CD8-positive, alpha-beta memory T cell (primary cell): ENCODE data around the gene TUBG1. TPM values are rescaled to one million over a fixed set of nuclear protein-coding genes. Genes with fewer than 3 reads are reported as not detected.
"Not testable (repeated sequence)": the region's sequence is repeated elsewhere in the genome, so short reads cannot be mapped to it uniquely, and the experiment has no call there.

Experiments used
- CTCF ChIA-PET: fragments of 350-600 bp; sonication (Branson Sonifier 250); formaldehyde crosslinking; loops from one replicate; lab custom pipeline; 2021; ENCODE audit warnings: antibody characterized with exemption; lab: Charles Lee
- POLR2A ChIA-PET: fragments of 350-600 bp; sonication (Branson Sonifier 250); formaldehyde crosslinking; loops from one replicate; lab custom pipeline; 2021; ENCODE audit warnings: antibody characterized with exemption; lab: Charles Lee
- DNase-seq, 5 donors: peaks; one replicate each; pipeline versions ENCODE4 v3.0.0 to v3.0.0-alpha.2; 2020 to 2022; ENCODE audit warnings: mixed read lengths in 1 of 5
- H3K27ac ChIP-seq: one replicate; pipeline ENCODE4 v1.7.0; 2013; ENCODE audit warnings: low read depth, mild to moderate bottlenecking, low read length, moderate library complexity
- H3K27me3 ChIP-seq: 2 replicates; pipeline ENCODE4 v1.7.0; 2013; ENCODE audit warnings: low read length, mild to moderate bottlenecking; ENCODE audit not compliant: insufficient read depth, poor library complexity, severe bottlenecking
- H3K36me3 ChIP-seq: 2 replicates; pipeline ENCODE4 v1.7.0; 2013; ENCODE audit warnings: mild to moderate bottlenecking, low read length, moderate library complexity; ENCODE audit not compliant: insufficient read depth
- H3K4me1 ChIP-seq: 2 replicates; pipeline ENCODE4 v1.7.0; 2013; ENCODE audit warnings: mild to moderate bottlenecking, low read length, moderate library complexity; ENCODE audit not compliant: insufficient read depth
- H3K4me3 ChIP-seq: 2 replicates; pipeline ENCODE4 v1.7.0; 2013; ENCODE audit warnings: mild to moderate bottlenecking, low read length
- H3K9me3 ChIP-seq: 2 replicates; pipeline ENCODE4 v1.7.0; 2013; ENCODE audit warnings: mild to moderate bottlenecking, low read length
- H3K27ac Mint-ChIP-seq, 8 donors: one replicate each; pipeline ENCODE4 v1.8.0; 2020 to 2021; ENCODE audit warnings: mixed read lengths in 8 of 8, mild to moderate bottlenecking in 6 of 8, inconsistent platforms in 3 of 8, moderate library complexity in 3 of 8
- H3K27me3 Mint-ChIP-seq, 2 donors: one replicate each; pipeline ENCODE4 v1.8.0; 2020 to 2021; ENCODE audit warnings: mixed read lengths in 2 of 2, mild to moderate bottlenecking in 1 of 2, moderate library complexity in 1 of 2
- H3K36me3 Mint-ChIP-seq, 3 donors: one replicate each; pipeline ENCODE4 v1.8.0; 2020 to 2021; ENCODE audit warnings: mixed read lengths in 3 of 3, inconsistent platforms in 1 of 3, mild to moderate bottlenecking in 1 of 3
- H3K4me1 Mint-ChIP-seq, 3 donors: one replicate each; pipeline ENCODE4 v1.8.0; 2020 to 2021; ENCODE audit warnings: mixed read lengths in 3 of 3, inconsistent platforms in 1 of 3, mild to moderate bottlenecking in 1 of 3
- H3K4me3 Mint-ChIP-seq, 7 donors: one replicate each; pipeline ENCODE4 v1.8.0; 2020 to 2021; ENCODE audit warnings: mixed read lengths in 7 of 7, mild to moderate bottlenecking in 6 of 7, moderate library complexity in 4 of 7, inconsistent platforms in 2 of 7
- H3K9me3 Mint-ChIP-seq, 5 donors: one replicate each; pipeline ENCODE4 v1.8.0; 2020 to 2022; ENCODE audit warnings: mixed read lengths in 5 of 5, mild to moderate bottlenecking in 3 of 5, moderate library complexity in 2 of 5, inconsistent platforms in 1 of 5
- polyA plus RNA-seq: library from polyadenylated mRNA; unstranded; fragments of 300-500 nt; fragmentation: Illumina TruSeq; gene quantifications from one replicate; pipeline ENCODE4 v1.2.3, GENCODE V29; 2021
- total RNA-seq, 2 experiments: library from RNA; stranded (reverse); gene quantifications; one replicate each; pipeline ENCODE4 v1.2.3, GENCODE V29; 2021

The TUBG1 gene
- total and polyA plus RNA-seq, 3 experiments from 2014 or later, result 11.1 to 119 (median 112) TPM

GRCh38 chr17:42613699-42614295, 4.3 kb downstream of the TUBG1 start:
- no peaks in the 10 kb centered on the region for H3K4me1 ChIP-seq
- H3K4me3 ChIP-seq, result no peak overlapping the region
- DNase-seq, result no peak
- ChIA-PET CTCF (no interaction called here), POLR2A (no interaction called here)
- Mint-ChIP-seq H3K27ac (no peak overlapping the region), H3K36me3 (peaks cover 4 to 47% (median 16%) of the 10 kb centered on the region in 3 donors), H3K4me1 (peaks cover 7 to 17% (median 12%) of the 10 kb centered on the region in 3 donors), H3K4me3 (peak overlapping the region in 1 of 7 donors; percentile 52), H3K9me3 (no peaks in the 10 kb centered on the region), H3K27me3 (peaks cover 0 to 3% of the 10 kb centered on the region in 2 donors)
- no peaks in the 10 kb centered on the region for H3K27me3 ChIP-seq
- H3K36me3 ChIP-seq, result peaks cover 20% of the 10 kb centered on the region
- H3K27ac ChIP-seq, result no peak overlapping the region
- H3K9me3 ChIP-seq, result no peaks in the 10 kb centered on the region

GRCh38 chr17:42617956-42618431, 8.5 kb downstream of the TUBG1 start:
- Histone ChIP-seq H3K27ac (no peak overlapping the region), H3K9me3 (no peaks in the 10 kb centered on the region), H3K36me3 (peaks cover 13% of the 10 kb centered on the region), H3K4me3 (no peak overlapping the region), H3K4me1 (no peaks in the 10 kb centered on the region), H3K27me3 (no peaks in the 10 kb centered on the region)
- Mint-ChIP-seq H3K36me3 (peaks cover 4 to 27% (median 13%) of the 10 kb centered on the region in 3 donors), H3K4me3 (no peak overlapping the region), H3K4me1 (peaks cover 0 to 8% (median 0%) of the 10 kb centered on the region in 3 donors), H3K9me3 (no peaks in the 10 kb centered on the region), H3K27ac (peak overlapping the region in 1 of 8 donors; percentile 83), H3K27me3 (peaks cover 0 to 3% of the 10 kb centered on the region in 2 donors)
- ChIA-PET CTCF (no interaction called here), POLR2A (no interaction called here)
- no peak for DNase-seq

GRCh38 chr17:42618442-42619150, 9.1 kb downstream of the TUBG1 start:
- no peaks in the 10 kb centered on the region for H3K9me3 Mint-ChIP-seq
- no peaks in the 10 kb centered on the region for H3K9me3 ChIP-seq
- peaks cover 12% of the 10 kb centered on the region for H3K36me3 ChIP-seq
- no peak overlapping the region for H3K27ac ChIP-seq
- no peak for DNase-seq
- peaks cover 0 to 8% (median 0%) of the 10 kb centered on the region in 3 donors for H3K4me1 Mint-ChIP-seq
- peak overlapping the region in 1 of 8 donors; percentile 41 for H3K27ac Mint-ChIP-seq
- no peaks in the 10 kb centered on the region for H3K4me1 ChIP-seq
- ChIA-PET CTCF (no interaction called here), POLR2A (no interaction called here)
- H3K27me3 ChIP-seq, result no peaks in the 10 kb centered on the region
- peak overlapping the region in 1 of 7 donors; percentile 54 for H3K4me3 Mint-ChIP-seq
- H3K4me3 ChIP-seq, result no peak overlapping the region
- peaks cover 0 to 3% of the 10 kb centered on the region in 2 donors for H3K27me3 Mint-ChIP-seq
- peaks cover 3 to 23% (median 11%) of the 10 kb centered on the region in 3 donors for H3K36me3 Mint-ChIP-seq

- H3K27ac Mint-ChIP-seq, H3K36me3 ChIP-seq, DNase-seq, H3K27me3 ChIP-seq, H3K4me1 Mint-ChIP-seq, CTCF ChIA-PET, H3K36me3 Mint-ChIP-seq, H3K9me3 Mint-ChIP-seq, H3K4me3 ChIP-seq, POLR2A ChIA-PET, H3K9me3 ChIP-seq, H3K4me3 Mint-ChIP-seq, H3K4me1 ChIP-seq, H3K27ac ChIP-seq, H3K27me3 Mint-ChIP-seq: not testable (repeated sequence)
These were observed 12.5 kb downstream of the TUBG1 start for GRCh38 chr17:42621987-42622386.

- CTCF ChIA-PET, result interaction anchor here (1.5 to 1.8 kb wide), 3 partner anchors 15 to 57 kb away, joined by 3 to 6 read pairs (median 3); partner anchors contain the start of gene RETREG3
- DNase-seq, result no peak
- Histone ChIP-seq H3K4me1 (no peaks in the 10 kb centered on the region), H3K27ac (no peak overlapping the region), H3K36me3 (no peaks in the 10 kb centered on the region), H3K9me3 (no peaks in the 10 kb centered on the region), H3K4me3 (no peak overlapping the region), H3K27me3 (no peaks in the 10 kb centered on the region)
- POLR2A ChIA-PET, result interaction anchor here (0.6 kb wide), 1 partner anchor 111 kb away, joined by 4 read pairs; no protein-coding TSS in a partner anchor
- H3K4me1 Mint-ChIP-seq, result peaks cover 0 to 8% (median 0%) of the 10 kb centered on the region in 3 donors
- no peak overlapping the region for H3K27ac Mint-ChIP-seq
- H3K27me3 Mint-ChIP-seq, result no peaks in the 10 kb centered on the region
- H3K9me3 Mint-ChIP-seq, result no peaks in the 10 kb centered on the region
- H3K4me3 Mint-ChIP-seq, result no peak overlapping the region
- H3K36me3 Mint-ChIP-seq, result no peaks in the 10 kb centered on the region
These were observed 13.8 kb downstream of the TUBG1 start for GRCh38 chr17:42623271-42623670.

DNA sequence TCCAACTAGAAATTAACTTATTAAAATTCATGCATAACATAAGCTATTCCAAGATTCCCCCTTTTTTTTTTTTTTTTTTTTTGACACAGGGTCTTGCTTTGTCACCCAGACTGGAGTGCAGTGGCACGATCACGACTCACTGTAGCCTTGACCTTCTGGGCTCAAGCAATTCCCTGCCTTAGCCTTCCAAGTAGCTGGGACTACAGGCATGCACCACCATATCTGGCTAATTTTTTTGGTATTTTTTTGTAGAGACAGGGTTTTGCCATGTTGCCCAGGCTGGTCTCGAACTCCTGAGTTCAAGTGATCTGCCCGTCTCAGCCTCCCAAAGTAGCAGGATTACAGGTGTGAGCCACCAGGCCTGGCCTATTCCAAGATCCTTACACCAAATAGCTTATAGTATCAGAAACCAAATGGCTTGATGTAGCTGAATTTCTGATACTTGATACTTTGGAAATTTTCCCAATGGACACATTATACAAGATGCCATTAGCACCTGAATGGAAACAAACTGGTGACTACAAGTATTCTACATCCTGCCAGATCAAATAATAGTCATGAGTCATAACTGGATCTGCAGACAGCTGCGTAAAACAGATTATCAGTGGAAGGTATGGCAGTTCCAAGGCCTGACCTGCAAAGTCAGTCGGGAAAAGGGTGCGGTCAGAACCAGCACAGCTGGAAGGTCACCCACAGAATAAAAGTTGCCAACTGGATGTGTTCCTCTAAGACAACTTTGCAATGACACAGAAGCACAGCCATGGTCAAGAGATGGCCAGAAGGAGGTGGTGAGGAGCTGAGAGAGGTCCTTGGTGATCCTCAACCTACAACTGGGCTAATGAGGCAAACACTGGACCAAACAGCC, 14.5 kb downstream of the TUBG1 start:
- Mint-ChIP-seq H3K27me3 (no peaks in the 10 kb centered on the region), H3K36me3 (no peaks in the 10 kb centered on the region), H3K4me3 (no peak overlapping the region), H3K9me3 (no peaks in the 10 kb centered on the region), H3K27ac (no peak overlapping the region), H3K4me1 (peaks cover 0 to 2% (median 0%) of the 10 kb centered on the region in 3 donors)
- H3K27me3 ChIP-seq, result no peaks in the 10 kb centered on the region
- no peaks in the 10 kb centered on the region for H3K4me1 ChIP-seq
- CTCF ChIA-PET, result interaction anchor here (1.5 to 1.8 kb wide), 3 partner anchors 15 to 56 kb away, joined by 3 to 6 read pairs (median 3); partner anchors contain the start of gene RETREG3
- H3K27ac ChIP-seq, result no peak overlapping the region
- H3K9me3 ChIP-seq, result no peaks in the 10 kb centered on the region
- no peak for DNase-seq
- no peak overlapping the region for H3K4me3 ChIP-seq
- H3K36me3 ChIP-seq, result no peaks in the 10 kb centered on the region
- POLR2A ChIA-PET, result interaction anchor here (0.6 kb wide), 1 partner anchor 110 kb away, joined by 4 read pairs; no protein-coding TSS in a partner anchor

DNA sequence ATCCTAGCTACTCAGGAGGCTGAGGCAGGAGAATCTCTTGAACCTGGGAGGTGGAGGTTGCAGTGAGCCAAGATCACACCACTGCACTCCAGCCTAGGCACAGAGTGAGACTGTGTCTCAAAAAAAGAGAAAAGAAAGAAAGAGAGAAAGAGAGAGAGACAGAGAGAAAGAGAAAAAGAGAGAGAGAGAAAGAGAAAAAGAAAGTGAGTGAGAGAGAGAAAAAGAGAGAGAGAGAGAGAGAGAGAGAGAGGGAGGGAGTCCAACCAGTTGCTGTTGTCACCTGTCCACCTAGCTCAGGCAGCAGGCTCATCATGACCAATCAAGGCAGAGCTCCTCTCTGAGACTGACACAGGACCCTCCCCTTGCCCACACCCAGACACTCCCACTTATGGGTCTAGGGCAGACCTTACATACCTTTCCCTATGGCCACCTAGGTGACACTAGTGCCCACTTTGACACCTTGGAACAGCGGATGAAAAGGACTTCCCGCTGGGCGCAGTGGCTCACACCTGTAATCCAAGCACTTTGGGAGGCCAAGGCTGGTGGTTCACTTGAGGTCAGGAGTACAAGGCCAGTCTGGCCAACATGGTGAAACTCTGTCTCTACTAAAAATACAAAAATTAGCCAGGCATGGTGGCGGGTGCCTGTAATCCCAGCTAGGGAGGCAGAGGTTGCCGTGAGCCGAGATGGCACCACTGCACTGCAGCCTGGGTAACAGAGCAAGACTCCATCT, 17.7 kb downstream of the TUBG1 start:
- H3K9me3 Mint-ChIP-seq, POLR2A ChIA-PET, H3K36me3 ChIP-seq, H3K36me3 Mint-ChIP-seq, H3K4me3 Mint-ChIP-seq, H3K27me3 Mint-ChIP-seq, H3K4me3 ChIP-seq, H3K27me3 ChIP-seq, DNase-seq, H3K27ac ChIP-seq, CTCF ChIA-PET, H3K4me1 ChIP-seq, H3K4me1 Mint-ChIP-seq, H3K9me3 ChIP-seq: not testable (repeated sequence)
- H3K27ac Mint-ChIP-seq, result peak overlapping the region in 1 of 8 donors; percentile 66
